HepG2 (cell line): ENCODE measurements around the gene TMEM267. TPM values are rescaled to one million over a fixed set of nuclear protein-coding genes. Genes with fewer than 3 reads are reported as not detected.

ENCODE experiments used
- ARHGAP35 ChIP-seq: sonication (generic); formaldehyde crosslinking; IDR thresholded peaks from 2 replicates; pipeline ENCODE4 v1.9.0; 2022; ENCODE audit warnings: mild to moderate bottlenecking, inconsistent platforms, moderate library complexity, missing genetic modification reagents, borderline replicate concordance
- ASH2L ChIP-seq: fragments of 300-600, 200-600 bp; sonication (generic); IDR thresholded peaks from 2 replicates; pipeline ENCODE4 v1.7.0; 2017; ENCODE audit warnings: low read depth, mild to moderate bottlenecking, moderate library complexity, mixed read lengths, low read length; ENCODE audit not compliant: insufficient read length
- BCL3 ChIP-seq: sonication (generic); formaldehyde crosslinking; IDR thresholded peaks from 2 replicates; pipeline ENCODE4 v1.5.1; 2020; ENCODE audit warnings: mild to moderate bottlenecking, missing genetic modification reagents, moderate library complexity
- DDIT3 ChIP-seq: sonication (generic); formaldehyde crosslinking; IDR thresholded peaks from 2 replicates; pipeline ENCODE4 v1.4.0; 2020; ENCODE audit warnings: mild to moderate bottlenecking, missing genetic modification reagents
- HOXA9 ChIP-seq: sonication (generic); formaldehyde crosslinking; IDR thresholded peaks from 2 replicates; pipeline ENCODE4 v1.8.1; 2022; ENCODE audit warnings: missing genetic modification reagents, mild to moderate bottlenecking, moderate library complexity, borderline replicate concordance
- KAT8 ChIP-seq: IDR thresholded peaks from 2 replicates; pipeline ENCODE4 v1.6.1; 2016; ENCODE audit warnings: missing genetic modification reagents, missing compliant biosample characterization
- SETDB1 ChIP-seq: sonication (generic); formaldehyde crosslinking; IDR thresholded peaks from 2 replicates; pipeline ENCODE4 v1.5.1; 2020; ENCODE audit warnings: missing genetic modification reagents, mild to moderate bottlenecking, borderline replicate concordance
- TRAFD1 ChIP-seq: sonication (generic); formaldehyde crosslinking; IDR thresholded peaks from 2 replicates; pipeline ENCODE4 v1.5.1; 2020; ENCODE audit warnings: missing genetic modification reagents, mild to moderate bottlenecking, borderline replicate concordance
- ZBTB21 ChIP-seq: sonication (generic); formaldehyde crosslinking; IDR thresholded peaks from 2 replicates; pipeline ENCODE4 v1.4.0; 2020; ENCODE audit warnings: missing genetic modification reagents
- ZBTB39 ChIP-seq: sonication (generic); formaldehyde crosslinking; IDR thresholded peaks from 2 replicates; pipeline ENCODE4 v1.5.0; 2020; ENCODE audit warnings: missing genetic modification reagents
- ZC3H4 ChIP-seq: sonication (generic); formaldehyde crosslinking; IDR thresholded peaks from 2 replicates; pipeline ENCODE4 v1.4.0; 2020; ENCODE audit warnings: missing genetic modification reagents, borderline replicate concordance
- ZHX2 ChIP-seq, 2 experiments: sonication (generic) in 1 of 2; formaldehyde crosslinking in 1 of 2; IDR thresholded peaks; 2 replicates each; pipeline versions ENCODE4 v1.6.1 to v1.9.0; 2014 to 2022; ENCODE audit warnings: antibody characterized with exemption in 1 of 2, borderline replicate concordance in 1 of 2, inconsistent platforms in 1 of 2, low read depth in 1 of 2, missing genetic modification reagents in 1 of 2
- ZNF572 ChIP-seq: sonication (generic); formaldehyde crosslinking; IDR thresholded peaks from 2 replicates; pipeline ENCODE4 v1.5.1; 2020; ENCODE audit warnings: mild to moderate bottlenecking, missing genetic modification reagents
- ZNF772 ChIP-seq: sonication (generic); formaldehyde crosslinking; IDR thresholded peaks from 2 replicates; pipeline ENCODE4 v1.5.0; 2020; ENCODE audit warnings: mild to moderate bottlenecking, missing genetic modification reagents
- polyA plus RNA-seq, 8 experiments: library from polyadenylated mRNA; depleted of rRNA in 3 of 8; stranded (reverse) in 7 of 8; unstranded in 1 of 8; fragments of >200 nt; fragmentation: Illumina TruSeq in 4 of 8; extraction: Trizol in 4 of 8; gene quantifications; 2 replicates each; pipeline versions ENCODE4 v1.2.1 to v1.2.3, GENCODE V29; 2011 to 2016; ENCODE audit warnings: low read depth in 4 of 8, missing spikeins in 1 of 8, mixed read lengths in 1 of 8; ENCODE audit not compliant: insufficient read depth in 1 of 8
- total RNA-seq, 5 experiments: library from RNA; depleted of rRNA; stranded (reverse); fragments of >200 nt; fragmentation: Illumina TruSeq; extraction: Trizol; gene quantifications; 2 replicates each; pipeline ENCODE4 v1.2.3, GENCODE V29; 2016; ENCODE audit warnings: low read depth in 1 of 5

Gene TMEM267
- total and polyA plus RNA-seq, 2 of the 13 experiments (the other 11 are each of a cell fraction or from before 2014, with no cell fraction given): 8.9 to 12.6 TPM

- peak; percentile 4; the same call in 1 of the 2 replicates for TF ChIP-seq KAT8
- 0 out of 2 replicates have a peak, but pooled peaks have one; percentile 22 for TF ChIP-seq ZBTB39 (CRISPR knock-in tag)
- no peak for TF ChIP-seq BCL3 (CRISPR knock-in tag)
- TF ChIP-seq ZBTB21 (CRISPR knock-in tag): no peak
- no peak for TF ChIP-seq ARHGAP35 (CRISPR knock-in tag)
- TF ChIP-seq HOXA9 (CRISPR knock-in tag): peak; percentile 16; the same call in 1 of the 2 replicates
- TF ChIP-seq DDIT3 (CRISPR knock-in tag): no peak
- no peak for TF ChIP-seq ZNF772 (CRISPR knock-in tag)
- no peak for TF ChIP-seq ZHX2 (IDR thresholded peaks at IDR 0.05; ENCODE audit: low read depth)
- no peak for TF ChIP-seq ZHX2 (CRISPR knock-in tag; IDR thresholded peaks at IDR 0.05; ENCODE audit: borderline replicate concordance)
- peak; percentile 68 for TF ChIP-seq ASH2L
- no peak for TF ChIP-seq TRAFD1
- TF ChIP-seq ZNF572 (CRISPR knock-in tag): no peak
- no peak for TF ChIP-seq SETDB1
- no peak for TF ChIP-seq ZC3H4 (CRISPR knock-in tag)
These were observed 613 bp upstream of the TMEM267 start (continued) for GRCh38 chr5:43484106-43484849.
